Retinal pigment epithelial cell (primary cell): ENCODE data around the gene ITPK1.

Experiments used
- DNase-seq: peaks from one replicate; pipeline ENCODE4 v3.0.0-alpha.2; 2010; ENCODE audit warnings: low read depth
- H3K4me3 ChIP-seq: 2 replicates; pipeline ENCODE4 v1.5.1; 2011; ENCODE audit warnings: mild to moderate bottlenecking, low read length, control low read depth, moderate library complexity
- TF ChIP-seq, protein P1 (sequence below): conservative IDR thresholded peaks from 2 replicates; pipeline ENCODE4 v1.5.1; 2011; ENCODE audit warnings: low read depth, low read length, control low read depth, inconsistent platforms

The ITPK1 gene

DNA sequence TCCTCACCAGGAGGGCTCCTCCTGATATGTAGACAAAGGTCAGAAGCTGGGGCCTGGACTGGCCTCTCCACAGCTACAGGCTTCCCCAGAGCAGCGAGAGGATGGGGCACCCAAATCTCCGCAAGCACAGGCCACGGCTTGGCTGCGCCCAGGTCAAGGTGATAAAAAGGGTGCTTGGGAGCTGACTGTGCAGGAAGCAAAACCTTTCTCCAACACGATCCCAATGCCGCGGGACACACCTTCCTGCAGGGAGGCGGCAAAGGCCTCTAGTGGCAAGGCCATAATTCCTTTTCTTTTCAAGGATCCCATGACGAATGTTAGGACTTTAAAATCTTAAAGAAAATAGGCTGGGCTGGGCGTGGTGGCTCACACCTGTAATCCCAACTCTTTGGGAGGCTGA is 13.6 kb downstream of the ITPK1 start:
- TF ChIP-seq, protein P1, sequence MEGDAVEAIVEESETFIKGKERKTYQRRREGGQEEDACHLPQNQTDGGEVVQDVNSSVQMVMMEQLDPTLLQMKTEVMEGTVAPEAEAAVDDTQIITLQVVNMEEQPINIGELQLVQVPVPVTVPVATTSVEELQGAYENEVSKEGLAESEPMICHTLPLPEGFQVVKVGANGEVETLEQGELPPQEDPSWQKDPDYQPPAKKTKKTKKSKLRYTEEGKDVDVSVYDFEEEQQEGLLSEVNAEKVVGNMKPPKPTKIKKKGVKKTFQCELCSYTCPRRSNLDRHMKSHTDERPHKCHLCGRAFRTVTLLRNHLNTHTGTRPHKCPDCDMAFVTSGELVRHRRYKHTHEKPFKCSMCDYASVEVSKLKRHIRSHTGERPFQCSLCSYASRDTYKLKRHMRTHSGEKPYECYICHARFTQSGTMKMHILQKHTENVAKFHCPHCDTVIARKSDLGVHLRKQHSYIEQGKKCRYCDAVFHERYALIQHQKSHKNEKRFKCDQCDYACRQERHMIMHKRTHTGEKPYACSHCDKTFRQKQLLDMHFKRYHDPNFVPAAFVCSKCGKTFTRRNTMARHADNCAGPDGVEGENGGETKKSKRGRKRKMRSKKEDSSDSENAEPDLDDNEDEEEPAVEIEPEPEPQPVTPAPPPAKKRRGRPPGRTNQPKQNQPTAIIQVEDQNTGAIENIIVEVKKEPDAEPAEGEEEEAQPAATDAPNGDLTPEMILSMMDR: no peak
- no peak overlapping the region for H3K4me3 ChIP-seq
- no peak for DNase-seq

DNA sequence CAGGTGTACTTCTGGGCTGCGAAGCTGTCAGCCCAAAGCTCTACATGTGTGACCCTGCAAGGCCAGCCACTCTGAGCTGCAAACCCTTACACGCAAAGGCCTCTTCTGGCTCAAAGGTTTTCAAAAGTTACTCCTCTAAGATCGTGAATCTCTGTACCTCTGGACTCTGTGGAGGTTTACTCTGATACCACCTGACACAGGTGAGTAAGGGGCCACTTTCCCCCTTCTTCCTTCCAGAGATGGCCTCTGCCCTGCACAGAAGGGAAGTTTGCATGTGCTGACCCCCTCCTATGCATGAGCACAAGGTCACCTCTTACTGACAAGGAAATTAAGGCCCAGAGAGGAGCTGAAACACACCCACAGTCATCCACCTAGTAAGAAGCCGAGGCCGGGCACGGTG is 14.5 kb downstream of the ITPK1 start:
- no peak for DNase-seq
- H3K4me3 ChIP-seq: no peak overlapping the region
- TF ChIP-seq, protein P1: no peak

DNA sequence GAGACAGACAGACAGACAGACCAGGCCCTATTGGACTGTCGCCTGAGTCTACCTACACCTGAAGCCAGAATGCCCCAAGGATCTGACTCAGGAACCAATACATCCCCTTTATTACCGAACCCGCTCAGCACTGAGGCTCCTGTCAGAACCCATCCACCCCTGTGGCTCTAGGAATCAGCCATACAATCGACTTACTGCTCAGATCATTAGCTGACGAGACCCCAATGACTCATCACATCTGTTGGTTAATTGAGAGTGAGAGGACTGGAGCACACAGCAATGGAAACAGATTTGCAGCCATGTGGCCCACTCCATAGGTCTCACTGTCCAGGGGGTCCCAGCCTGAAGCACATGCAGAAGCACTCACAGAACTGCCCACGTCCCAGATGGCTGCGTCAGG is 15.2 kb downstream of the ITPK1 start:
- TF ChIP-seq, protein P1: no peak
- DNase-seq: no peak

DNA sequence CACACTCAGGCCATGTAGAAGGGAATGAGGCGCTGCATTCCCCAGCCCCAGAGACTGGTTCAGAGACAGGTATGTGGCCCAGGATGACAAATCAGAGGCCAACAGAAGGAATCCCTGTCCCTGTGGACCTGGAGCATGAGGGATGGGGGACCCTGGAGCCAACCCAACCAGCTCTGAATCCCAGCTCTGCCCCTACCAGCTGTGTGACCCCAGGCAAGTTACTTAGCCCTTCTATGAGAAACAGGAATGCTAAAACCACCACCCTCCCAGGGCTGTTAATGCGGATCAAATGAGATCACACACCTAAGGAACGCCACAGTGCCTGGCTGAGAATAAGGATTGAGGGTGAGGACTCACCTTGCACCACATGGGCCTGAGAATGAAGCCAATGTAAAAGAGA is 15.6 kb downstream of the ITPK1 start:
- TF ChIP-seq, protein P1: no peak
- DNase-seq: no peak
- H3K4me3 ChIP-seq: no peak overlapping the region

More for the DNA sequence above, 15.2 kb downstream of the ITPK1 start:
- H3K4me3 ChIP-seq: no peak overlapping the region

DNA sequence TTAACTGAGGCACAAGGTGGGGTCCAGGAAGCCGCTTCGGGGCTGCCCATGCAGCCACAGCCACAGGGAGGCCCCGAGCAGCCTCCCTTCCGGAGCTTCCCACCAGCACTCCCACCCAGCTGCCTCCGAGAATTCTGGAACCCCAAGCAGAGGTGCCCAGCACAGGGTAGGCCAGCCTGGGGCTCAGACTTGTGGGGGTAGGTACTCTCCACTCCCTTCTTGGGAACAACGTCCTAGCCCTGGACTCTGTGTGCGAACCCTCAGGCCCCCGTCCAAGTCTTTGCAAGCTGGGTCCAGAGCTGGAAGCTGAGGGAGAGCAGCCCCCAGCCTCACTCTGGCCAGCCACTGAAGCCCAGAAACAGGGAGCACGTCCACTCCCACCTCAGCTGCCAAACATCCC is 16.1 kb downstream of the ITPK1 start:
- TF ChIP-seq, protein P1: no peak
- no peak overlapping the region for H3K4me3 ChIP-seq

DNA sequence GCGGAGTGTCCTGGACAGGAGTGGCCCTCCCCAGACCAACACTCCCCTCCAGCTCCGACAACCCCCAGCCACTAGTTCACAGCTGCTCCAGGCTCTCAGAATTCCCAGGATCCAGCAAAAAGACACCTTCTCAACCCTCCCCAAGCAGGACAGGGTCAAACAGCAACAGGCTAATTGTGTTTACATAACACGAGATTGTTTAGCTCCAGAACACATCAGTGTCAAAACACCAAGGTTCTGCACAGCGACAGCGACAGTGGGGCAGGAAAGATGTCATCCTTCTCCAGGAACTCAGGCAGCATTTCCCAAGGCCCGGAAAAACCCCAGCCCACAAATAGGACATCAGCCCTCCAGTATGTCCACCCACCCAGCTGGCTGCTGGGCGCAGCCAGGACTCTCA is 16.5 kb downstream of the ITPK1 start:
- H3K4me3 ChIP-seq: no peak overlapping the region
- TF ChIP-seq, protein P1: no peak
- no peak for DNase-seq

More for the DNA sequence above, 16.1 kb downstream of the ITPK1 start:
- DNase-seq: no peak

DNA sequence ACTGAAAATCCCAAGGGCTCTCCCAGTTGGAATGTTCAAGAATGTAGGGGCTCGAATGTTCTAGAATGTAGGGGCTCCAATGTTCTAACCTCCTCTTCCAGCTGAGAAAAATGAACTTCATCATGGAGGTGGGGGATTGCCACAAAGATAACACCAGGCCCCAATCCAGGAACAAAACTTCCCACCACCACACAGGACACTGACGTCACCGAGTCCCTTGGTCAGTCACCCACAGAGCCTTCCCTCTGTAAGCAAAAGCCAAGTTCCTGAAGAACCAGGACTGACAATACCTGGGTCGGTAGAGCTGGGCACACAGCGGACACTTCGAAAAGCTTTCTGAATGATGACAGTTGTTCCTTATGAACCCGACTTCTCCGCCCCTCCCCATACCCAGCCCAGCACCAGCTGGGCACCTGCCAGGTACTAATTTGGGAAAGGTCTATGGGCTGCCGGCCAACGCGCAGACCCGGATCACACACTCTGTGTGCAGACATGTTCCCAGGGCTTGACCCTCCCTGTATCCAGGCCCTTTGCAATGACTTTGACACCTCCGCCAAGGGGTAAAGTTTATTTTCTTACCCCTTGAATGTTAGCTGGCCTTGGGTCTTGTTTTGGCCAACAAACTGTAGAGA is 18.9 kb downstream of the ITPK1 start:
- no peak for DNase-seq
- TF ChIP-seq, protein P1: no peak
- H3K4me3 ChIP-seq: no peak overlapping the region
